H9 (cell line): ENCODE data around the gene AKT3. TPM values are rescaled to one million over a fixed set of nuclear protein-coding genes. Genes with fewer than 3 reads are reported as not detected.

Source experiments
- DNase-seq: peaks from one replicate; pipeline ENCODE4 v3.0.0-alpha.2; 2017
- H2AFZ ChIP-seq: one replicate; pipeline ENCODE4 v1.6.1; 2013; ENCODE audit warnings: mild to moderate bottlenecking, low read length, control low read depth, moderate library complexity
- H2AK5ac ChIP-seq: 2 replicates; pipeline ENCODE4 v1.6.1; 2013; ENCODE audit warnings: low read length, control low read depth, mixed read lengths; ENCODE audit not compliant: insufficient read length
- H2BK120ac ChIP-seq: one replicate; pipeline ENCODE4 v1.6.1; 2013; ENCODE audit warnings: low read depth, mild to moderate bottlenecking, low read length, control low read depth, inconsistent platforms; ENCODE audit not compliant: poor library complexity, severe bottlenecking
- H2BK12ac ChIP-seq: 2 replicates; pipeline ENCODE4 v1.6.1; 2013; ENCODE audit warnings: low read length, control low read depth, mixed read lengths, low read depth; ENCODE audit not compliant: insufficient read length
- H2BK15ac ChIP-seq: 2 replicates; pipeline ENCODE4 v1.6.1; 2013; ENCODE audit warnings: low read depth, low read length, control low read depth
- H2BK20ac ChIP-seq: one replicate; pipeline ENCODE4 v1.6.1; 2013; ENCODE audit warnings: low read depth, mild to moderate bottlenecking, low read length, control low read depth, inconsistent platforms; ENCODE audit not compliant: poor library complexity, severe bottlenecking
- H2BK5ac ChIP-seq: 2 replicates; pipeline ENCODE4 v1.6.1; 2013; ENCODE audit warnings: low read length, control low read depth, mixed read lengths; ENCODE audit not compliant: insufficient read length
- H3K14ac ChIP-seq: 2 replicates; pipeline ENCODE4 v1.6.1; 2013; ENCODE audit warnings: low read length, control low read depth; ENCODE audit not compliant: insufficient read depth
- H3K18ac ChIP-seq: 2 replicates; pipeline ENCODE4 v1.6.1; 2013; ENCODE audit warnings: low read depth, mild to moderate bottlenecking, mixed read lengths, low read length, control low read depth; ENCODE audit not compliant: insufficient read length
- H3K23ac ChIP-seq: 2 replicates; pipeline ENCODE4 v1.6.1; 2013; ENCODE audit warnings: low read length, control low read depth, mixed read lengths, low read depth; ENCODE audit not compliant: insufficient read length
- H3K23me2 ChIP-seq: 2 replicates; pipeline ENCODE4 v1.6.1; 2013; ENCODE audit warnings: low read depth, mild to moderate bottlenecking, mixed read lengths, low read length, control low read depth; ENCODE audit not compliant: insufficient read length, poor library complexity, severe bottlenecking
- H3K27ac ChIP-seq: 2 replicates; pipeline ENCODE4 v1.5.1; 2013; ENCODE audit warnings: low read length, control low read depth, mixed read lengths, low read depth; ENCODE audit not compliant: insufficient read length
- H3K27me3 ChIP-seq: 2 replicates; pipeline ENCODE4 v1.6.1; 2013; ENCODE audit warnings: low read length, control low read depth, inconsistent platforms; ENCODE audit not compliant: insufficient read depth
- H3K4ac ChIP-seq: 2 replicates; pipeline ENCODE4 v1.6.1; 2013; ENCODE audit warnings: low read depth, mild to moderate bottlenecking, control low read depth, inconsistent platforms, low read length, moderate library complexity
- H3K4me1 ChIP-seq: 2 replicates; pipeline ENCODE4 v1.6.1; 2013; ENCODE audit warnings: low read length, control low read depth, inconsistent platforms; ENCODE audit not compliant: insufficient read depth
- H3K4me2 ChIP-seq: 2 replicates; pipeline ENCODE4 v1.6.1; 2013; ENCODE audit warnings: low read length, control low read depth, mixed read lengths; ENCODE audit not compliant: insufficient read length, insufficient read depth
- H3K56ac ChIP-seq: 2 replicates; pipeline ENCODE4 v1.6.1; 2013; ENCODE audit warnings: low read depth, mild to moderate bottlenecking, mixed read lengths, low read length, control low read depth; ENCODE audit not compliant: insufficient read length
- H3K79me1 ChIP-seq: 2 replicates; pipeline ENCODE4 v1.6.1; 2013; ENCODE audit warnings: low read depth, mild to moderate bottlenecking, moderate library complexity, low read length, control low read depth, inconsistent platforms; ENCODE audit not compliant: insufficient read depth, poor library complexity, severe bottlenecking
- H3K79me2 ChIP-seq: 2 replicates; pipeline ENCODE4 v1.6.1; 2013; ENCODE audit warnings: low read length, control low read depth, inconsistent platforms; ENCODE audit not compliant: insufficient read depth
- H3K9ac ChIP-seq: 2 replicates; pipeline ENCODE4 v1.6.1; 2013; ENCODE audit warnings: low read length, control low read depth, mixed read lengths; ENCODE audit not compliant: insufficient read length; ENCODE audit errors: extremely low read depth
- H3K9me3 ChIP-seq: one replicate; pipeline ENCODE4 v1.6.1; 2013; ENCODE audit warnings: low read depth, low read length, inconsistent platforms; ENCODE audit not compliant: control insufficient read depth
- H3T11ph ChIP-seq: one replicate; pipeline ENCODE4 v1.6.1; 2013; ENCODE audit warnings: mild to moderate bottlenecking, low read length, control low read depth, inconsistent platforms
- H4K20me1 ChIP-seq: one replicate; pipeline ENCODE4 v1.6.1; 2013; ENCODE audit not compliant: control insufficient read depth, insufficient read length, insufficient read depth
- H4K5ac ChIP-seq: 2 replicates; pipeline ENCODE4 v1.6.1; 2013; ENCODE audit warnings: low read depth, mild to moderate bottlenecking, mixed read lengths, low read length, control low read depth; ENCODE audit not compliant: insufficient read length
- H4K8ac ChIP-seq: replicated peaks from 2 replicates; pipeline ENCODE4 v1.6.1; 2013; ENCODE audit warnings: low read length, control low read depth, mixed read lengths, low read depth; ENCODE audit not compliant: insufficient read length
- H4K91ac ChIP-seq: 2 replicates; pipeline ENCODE4 v1.6.1; 2013; ENCODE audit warnings: low read depth, mild to moderate bottlenecking, moderate library complexity, mixed read lengths, low read length, control low read depth; ENCODE audit not compliant: insufficient read length
- H3K27ac Mint-ChIP-seq, 3 experiments: 2 replicates in 2 of 3; 3 replicates in 1 of 3; pipeline ENCODE4 v1.8.0; 2020 to 2021; ENCODE audit warnings: mixed read lengths in 3 of 3, mild to moderate bottlenecking in 1 of 3, moderate library complexity in 1 of 3
- H3K27me3 Mint-ChIP-seq: 2 replicates; pipeline ENCODE4 v1.8.0; 2021; ENCODE audit warnings: low read depth, mild to moderate bottlenecking, moderate library complexity, mixed read lengths
- H3K36me3 Mint-ChIP-seq, 3 experiments: 2 replicates in 2 of 3; 3 replicates in 1 of 3; pipeline ENCODE4 v1.8.0; 2020 to 2021; ENCODE audit warnings: low read depth in 3 of 3, mixed read lengths in 3 of 3; ENCODE audit not compliant: insufficient read depth in 1 of 3
- H3K4me1 Mint-ChIP-seq, 2 experiments: 2 replicates each; pipeline ENCODE4 v1.8.0; 2020; ENCODE audit warnings: mixed read lengths in 2 of 2
- H3K4me3 Mint-ChIP-seq, 2 experiments: 2 replicates in 1 of 2; 3 replicates in 1 of 2; pipeline ENCODE4 v1.8.0; 2020 to 2021; ENCODE audit warnings: mild to moderate bottlenecking in 2 of 2, mixed read lengths in 2 of 2, moderate library complexity in 1 of 2
- H3K9me3 Mint-ChIP-seq, 2 experiments: 2 replicates in 1 of 2; 3 replicates in 1 of 2; pipeline ENCODE4 v1.8.0; 2020; ENCODE audit warnings: mild to moderate bottlenecking in 2 of 2, mixed read lengths in 2 of 2, moderate library complexity in 1 of 2
- WGBS: extraction: QIAGEN DNeasy Blood & Tissue Kit; methylation state at CpG from one replicate; pipeline ENCODE4 v1.1.7; 2013; ENCODE audit warnings: missing lambda C conversion rate, low lambda C conversion rate, mixed read lengths; ENCODE audit not compliant: insufficient read length; ENCODE audit errors: extremely low coverage; 5-methylcytosine and 5-hydroxymethylcytosine counted together
- total RNA-seq: library from RNA; stranded (reverse); gene quantifications from 2 replicates; pipeline ENCODE4 v1.2.1, GENCODE V29; 2021
- TF ChIP-seq, protein P1 (sequence below): fragments of 200-600 bp; sonication (generic); conservative IDR thresholded peaks from 3 replicates; pipeline ENCODE4 v1.8.0; 2021; ENCODE audit warnings: antibody characterized with exemption, mild to moderate bottlenecking

AKT3 gene
- total RNA-seq, 1 experiment from 2014 or later: 27.8 TPM

DNA sequence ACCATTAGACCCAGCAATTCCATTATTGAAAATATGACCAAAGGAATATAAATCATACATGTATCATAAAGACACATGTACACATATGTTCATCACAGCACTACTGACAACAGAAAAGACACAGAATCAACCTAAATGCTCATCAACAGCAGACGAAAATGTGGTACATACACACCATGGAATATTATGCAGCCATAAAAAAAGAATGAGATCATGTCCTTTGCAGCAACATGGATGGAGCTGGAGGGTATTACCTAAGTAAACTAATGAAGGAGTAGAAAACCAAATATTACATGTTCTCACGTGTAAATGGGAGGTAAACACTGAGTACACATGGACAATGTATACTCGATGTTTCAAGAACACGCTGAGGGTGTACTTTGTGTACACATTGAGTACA, 15.9 kb downstream of the AKT3 start:
- peaks cover 15 to 23% of the 10 kb centered on the region in 2 experiments for H3K9me3 Mint-ChIP-seq
- H3K4ac ChIP-seq: no peak overlapping the region
- H2BK20ac ChIP-seq: no peak overlapping the region
- H2BK12ac ChIP-seq: no peak overlapping the region
- peaks cover 2% of the 10 kb centered on the region; the same call in 1 of the 2 replicates for H3K27me3 ChIP-seq
- no peak overlapping the region for H3K9ac ChIP-seq
- H3T11ph ChIP-seq: no peak overlapping the region
- H3K4me1 Mint-ChIP-seq: no peaks in the 10 kb centered on the region
- H3K27ac Mint-ChIP-seq: no peak overlapping the region
- no peak overlapping the region for H3K27ac ChIP-seq
- no peak overlapping the region for H3K56ac ChIP-seq
- H2BK5ac ChIP-seq: no peak overlapping the region
- no peak for DNase-seq
- no peak overlapping the region for H3K14ac ChIP-seq
- WGBS: no CpG with 5 or more reads among the region's 4 CpGs
- no peak overlapping the region for H4K5ac ChIP-seq
- H3K18ac ChIP-seq: no peak overlapping the region
- H4K20me1 ChIP-seq: no peaks in the 10 kb centered on the region
- H3K4me1 ChIP-seq: no peaks in the 10 kb centered on the region
- no peak overlapping the region for H2AFZ ChIP-seq
- no peaks in the 10 kb centered on the region for H3K23me2 ChIP-seq
- H2AK5ac ChIP-seq: no peak overlapping the region
- no peaks in the 10 kb centered on the region for H3K27me3 Mint-ChIP-seq
- no peaks in the 10 kb centered on the region for H3K79me2 ChIP-seq
- H3K9me3 ChIP-seq: no peaks in the 10 kb centered on the region
- no peak overlapping the region for H4K91ac ChIP-seq
- no peak overlapping the region for H3K4me2 ChIP-seq
- no peak overlapping the region for H3K23ac ChIP-seq
- H3K36me3 Mint-ChIP-seq: peaks cover 17 to 29% (median 28%) of the 10 kb centered on the region in 3 experiments
- no peak overlapping the region for H2BK120ac ChIP-seq
- TF ChIP-seq, protein P1, sequence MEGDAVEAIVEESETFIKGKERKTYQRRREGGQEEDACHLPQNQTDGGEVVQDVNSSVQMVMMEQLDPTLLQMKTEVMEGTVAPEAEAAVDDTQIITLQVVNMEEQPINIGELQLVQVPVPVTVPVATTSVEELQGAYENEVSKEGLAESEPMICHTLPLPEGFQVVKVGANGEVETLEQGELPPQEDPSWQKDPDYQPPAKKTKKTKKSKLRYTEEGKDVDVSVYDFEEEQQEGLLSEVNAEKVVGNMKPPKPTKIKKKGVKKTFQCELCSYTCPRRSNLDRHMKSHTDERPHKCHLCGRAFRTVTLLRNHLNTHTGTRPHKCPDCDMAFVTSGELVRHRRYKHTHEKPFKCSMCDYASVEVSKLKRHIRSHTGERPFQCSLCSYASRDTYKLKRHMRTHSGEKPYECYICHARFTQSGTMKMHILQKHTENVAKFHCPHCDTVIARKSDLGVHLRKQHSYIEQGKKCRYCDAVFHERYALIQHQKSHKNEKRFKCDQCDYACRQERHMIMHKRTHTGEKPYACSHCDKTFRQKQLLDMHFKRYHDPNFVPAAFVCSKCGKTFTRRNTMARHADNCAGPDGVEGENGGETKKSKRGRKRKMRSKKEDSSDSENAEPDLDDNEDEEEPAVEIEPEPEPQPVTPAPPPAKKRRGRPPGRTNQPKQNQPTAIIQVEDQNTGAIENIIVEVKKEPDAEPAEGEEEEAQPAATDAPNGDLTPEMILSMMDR: no peak
- no peak overlapping the region for H4K8ac ChIP-seq
- peaks cover 3% of the 10 kb centered on the region for H3K79me1 ChIP-seq
- H2BK15ac ChIP-seq: no peak overlapping the region
- H3K4me3 Mint-ChIP-seq: no peak overlapping the region
